MG63 (cell line): ENCODE data around the gene ADAM15. TPM values are rescaled to one million over a fixed set of nuclear protein-coding genes. Genes with fewer than 3 reads are reported as not detected.

Experiments
- DNase-seq: peaks from one replicate; pipeline ENCODE4 v3.0.0-alpha.2; 2020
- H3K27me3 ChIP-seq: fragments of 250-450 bp; sonication (Bioruptor Pico); 2 replicates; pipeline ENCODE4 v1.5.1; 2020; ENCODE audit warnings: mild to moderate bottlenecking, moderate library complexity
- H3K36me3 ChIP-seq: fragments of 250-450 bp; sonication (Bioruptor Pico); 2 replicates; pipeline ENCODE4 v1.5.1; 2020; ENCODE audit warnings: mild to moderate bottlenecking, moderate library complexity
- H3K4me3 ChIP-seq: fragments of 250-450 bp; sonication (Bioruptor Pico); 2 replicates; pipeline ENCODE4 v1.5.1; 2020; ENCODE audit warnings: mild to moderate bottlenecking, moderate library complexity
- H3K9me3 ChIP-seq: fragments of 250-450 bp; sonication (Bioruptor Pico); 2 replicates; pipeline ENCODE4 v1.5.1; 2020; ENCODE audit warnings: mild to moderate bottlenecking, moderate library complexity
- total RNA-seq: library from RNA; depleted of rRNA; stranded (reverse); fragments of >200 nt; shearing (Covaris generic); gene quantifications from 2 replicates; pipeline ENCODE4 v1.2.3, GENCODE V29; 2014; ENCODE audit warnings: low replicate concordance

Gene ADAM15
- total RNA-seq, 1 experiment from 2014 or later, result 285 TPM

DNA sequence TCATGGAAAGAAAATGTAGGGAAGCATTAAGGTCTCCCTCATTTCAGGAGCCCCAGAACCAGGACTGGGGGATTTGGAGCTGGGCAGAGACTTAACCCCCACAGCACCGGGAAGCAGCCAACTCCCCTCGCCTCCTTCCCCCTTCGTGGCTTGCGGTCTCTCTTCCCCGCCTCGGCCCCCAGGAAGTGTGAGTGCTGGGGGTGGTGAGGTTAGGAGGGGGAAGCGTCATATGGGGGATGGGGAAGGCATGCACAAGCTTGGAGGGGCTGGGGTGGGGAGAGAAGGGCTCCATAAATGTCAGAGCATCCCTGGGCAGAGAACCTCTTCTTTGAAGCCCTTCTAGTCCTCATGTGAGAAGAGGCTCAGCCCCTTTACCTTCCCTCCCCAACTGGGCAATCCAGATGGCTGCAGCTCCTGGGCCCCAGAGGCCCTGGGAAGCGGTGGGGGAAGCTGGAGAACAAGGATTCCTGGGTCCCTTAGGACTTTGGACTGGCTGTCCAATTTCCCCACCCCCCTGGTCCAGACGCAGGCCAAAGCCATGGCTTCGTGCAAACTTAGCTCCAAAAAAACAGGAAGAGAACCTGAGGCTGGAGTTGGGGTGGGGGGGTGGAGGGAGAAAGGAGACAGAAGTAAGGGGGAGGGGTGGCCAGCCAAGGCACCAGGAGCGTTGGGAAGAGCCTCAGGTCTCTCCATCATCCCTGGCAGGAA lies 40.8 kb upstream of the ADAM15 start:
- peaks cover 80% of the 10 kb centered on the region for H3K36me3 ChIP-seq
- DNase-seq, result no peak
- no peaks in the 10 kb centered on the region for H3K9me3 ChIP-seq

DNA sequence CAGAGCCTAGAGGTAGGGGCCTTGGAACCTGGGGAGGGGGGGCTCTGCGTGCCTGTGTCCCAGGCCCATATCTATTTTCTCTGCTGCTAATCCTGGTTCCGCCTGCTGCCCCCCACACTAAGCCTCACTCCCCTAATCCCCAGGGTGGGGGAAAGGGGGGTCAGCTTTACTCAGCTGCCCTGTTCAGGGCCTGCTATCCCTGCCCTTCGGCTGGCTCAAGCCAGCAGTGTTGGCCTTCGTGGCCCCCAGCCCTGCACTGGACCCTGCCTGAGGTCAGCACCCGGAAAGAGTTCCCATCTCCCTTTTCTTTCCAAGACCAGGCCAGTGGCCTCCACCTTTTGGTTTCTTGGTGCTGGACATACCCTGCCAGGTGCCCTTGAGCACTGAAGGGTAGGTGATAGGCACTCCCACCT lies 40.1 kb upstream of the ADAM15 start:
- no peaks in the 10 kb centered on the region for H3K9me3 ChIP-seq
- DNase-seq, result no peak
- no peak overlapping the region for H3K4me3 ChIP-seq
- H3K27me3 ChIP-seq, result no peaks in the 10 kb centered on the region
- H3K36me3 ChIP-seq, result peaks cover 83% of the 10 kb centered on the region

More for the DNA sequence above, 40.8 kb upstream of the ADAM15 start:
- no peaks in the 10 kb centered on the region for H3K27me3 ChIP-seq
- no peak overlapping the region for H3K4me3 ChIP-seq

- Histone ChIP-seq H3K9me3 (no peaks in the 10 kb centered on the region), H3K36me3 (peaks cover 83% of the 10 kb centered on the region), H3K27me3 (no peaks in the 10 kb centered on the region), H3K4me3 (no peak overlapping the region)
- no peak for DNase-seq
These were observed 39.6 kb upstream of the ADAM15 start for GRCh38 chr1:155011437-155012025.

DNA sequence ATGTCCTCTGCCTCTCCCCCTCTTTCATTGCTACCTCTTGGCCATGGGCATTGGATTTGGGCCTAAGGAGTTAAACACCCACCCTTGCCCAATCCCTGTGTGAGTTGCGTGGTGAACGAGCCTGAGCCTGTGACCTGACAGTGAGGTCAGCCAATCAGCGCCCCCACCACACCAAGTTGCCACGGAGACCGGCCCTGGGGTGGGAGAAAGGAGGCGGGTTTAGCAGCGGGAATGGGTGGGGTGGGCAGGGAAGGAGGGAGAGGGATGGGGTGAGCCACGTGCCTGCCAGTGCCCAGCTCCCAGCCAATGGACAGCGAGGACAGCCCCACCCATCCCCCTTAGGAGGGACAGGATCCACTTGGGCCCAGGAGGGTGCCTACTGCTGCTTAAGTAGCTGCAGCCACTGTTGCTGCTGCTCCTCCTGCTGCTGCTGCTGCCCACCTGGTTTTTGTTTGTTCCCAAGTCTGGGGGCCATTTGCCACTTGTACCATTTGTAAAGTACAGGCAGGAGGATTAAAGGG lies 39.0 kb upstream of the ADAM15 start:
- peaks cover 82% of the 10 kb centered on the region for H3K36me3 ChIP-seq
- no peaks in the 10 kb centered on the region for H3K27me3 ChIP-seq
- H3K9me3 ChIP-seq, result no peaks in the 10 kb centered on the region
- DNase-seq, result peak; percentile 62
- H3K4me3 ChIP-seq, result no peak overlapping the region

DNA sequence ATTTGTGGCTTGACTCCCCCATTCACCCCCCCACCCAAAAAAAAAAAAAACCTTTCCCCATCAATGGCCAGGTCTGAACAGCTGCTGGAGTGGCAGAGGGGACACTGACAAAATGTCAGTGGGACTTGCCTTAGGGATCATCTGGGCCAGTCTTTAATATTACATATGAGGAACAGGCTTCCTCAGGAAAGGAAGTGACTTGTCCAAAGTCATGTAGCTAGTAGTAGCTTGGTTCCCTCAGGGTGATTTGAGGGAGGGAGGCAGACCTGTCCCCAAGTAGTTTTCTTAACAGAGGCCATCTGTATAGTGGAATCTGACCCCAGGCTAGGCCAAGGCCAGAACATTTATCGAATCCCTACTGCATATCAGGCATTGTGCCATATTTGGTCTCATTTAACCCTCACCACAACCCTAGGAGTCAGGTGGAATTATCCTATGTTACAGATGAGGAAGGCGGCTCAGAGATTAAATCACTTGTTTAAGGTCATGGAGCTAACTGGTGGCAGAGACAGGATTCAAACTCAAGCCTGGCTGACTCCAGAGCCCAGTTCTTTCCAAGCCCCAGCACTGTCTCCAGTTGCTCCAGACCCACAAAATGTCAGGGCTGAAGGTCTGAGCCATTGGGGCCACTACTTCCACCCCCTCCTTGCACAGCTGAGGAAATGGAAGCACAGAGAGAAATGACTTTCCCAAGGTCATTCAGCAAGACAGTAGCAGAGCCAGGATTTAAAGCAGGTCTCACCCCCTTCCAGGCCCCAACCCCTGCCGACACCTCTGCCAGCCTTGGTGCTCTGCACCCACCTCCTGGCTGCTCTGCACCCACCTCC lies 38.1 kb upstream of the ADAM15 start:
- no peaks in the 10 kb centered on the region for H3K27me3 ChIP-seq
- no peak for DNase-seq

DNA sequence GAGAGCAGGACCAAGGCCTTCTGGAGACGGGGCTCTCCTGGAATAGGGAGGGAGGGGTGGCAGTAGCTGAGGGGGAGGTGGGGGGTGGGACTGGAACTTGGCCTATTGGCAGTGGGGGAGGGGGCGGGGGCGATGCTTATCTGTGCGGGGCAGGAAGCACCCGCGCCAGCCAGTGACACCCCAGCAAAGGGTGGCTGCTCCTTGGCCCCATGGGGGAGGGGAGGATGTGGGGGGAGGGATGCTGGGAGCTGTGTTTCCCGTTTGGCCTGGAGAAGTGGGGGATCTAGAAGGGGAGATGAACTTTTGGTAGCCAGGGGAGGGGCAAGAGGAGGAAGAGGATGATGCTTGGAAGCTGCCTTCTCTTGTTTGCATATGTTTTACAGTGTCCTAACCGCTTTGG lies 37.5 kb upstream of the ADAM15 start:
- DNase-seq, result no peak
- Histone ChIP-seq H3K27me3 (no peaks in the 10 kb centered on the region), H3K36me3 (peaks cover 74% of the 10 kb centered on the region), H3K9me3 (no peaks in the 10 kb centered on the region), H3K4me3 (no peak overlapping the region)

More for the DNA sequence above, 38.1 kb upstream of the ADAM15 start:
- Histone ChIP-seq H3K9me3 (no peaks in the 10 kb centered on the region), H3K36me3 (peaks cover 77% of the 10 kb centered on the region), H3K4me3 (no peak overlapping the region)

DNA sequence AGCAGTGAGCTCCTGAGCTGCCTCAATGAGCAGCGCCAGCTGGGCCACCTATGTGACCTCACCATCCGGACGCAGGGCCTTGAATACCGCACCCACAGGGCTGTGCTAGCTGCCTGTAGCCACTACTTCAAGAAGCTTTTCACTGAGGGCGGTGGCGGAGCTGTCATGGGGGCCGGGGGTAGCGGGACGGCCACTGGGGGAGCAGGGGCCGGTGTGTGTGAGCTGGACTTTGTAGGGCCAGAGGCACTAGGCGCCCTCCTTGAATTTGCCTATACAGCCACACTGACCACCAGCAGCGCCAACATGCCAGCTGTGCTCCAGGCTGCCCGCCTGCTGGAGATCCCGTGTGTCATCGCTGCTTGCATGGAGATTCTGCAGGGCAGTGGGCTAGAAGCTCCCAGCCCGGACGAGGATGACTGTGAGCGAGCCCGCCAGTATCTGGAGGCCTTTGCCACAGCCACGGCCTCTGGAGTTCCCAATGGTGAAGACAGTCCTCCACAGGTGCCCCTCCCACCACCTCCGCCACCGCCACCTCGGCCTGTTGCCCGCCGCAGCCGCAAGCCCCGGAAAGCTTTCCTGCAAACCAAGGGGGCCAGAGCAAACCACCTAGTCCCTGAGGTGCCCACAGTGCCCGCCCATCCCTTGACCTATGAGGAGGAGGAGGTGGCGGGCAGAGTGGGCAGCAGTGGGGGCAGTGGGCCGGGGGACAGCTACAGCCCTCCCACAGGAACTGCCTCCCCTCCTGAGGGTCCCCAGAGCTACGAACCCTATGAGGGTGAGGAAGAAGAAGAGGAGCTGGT lies 36.2 kb upstream of the ADAM15 start:
- Histone ChIP-seq H3K27me3 (no peaks in the 10 kb centered on the region), H3K4me3 (no peak overlapping the region), H3K9me3 (no peaks in the 10 kb centered on the region), H3K36me3 (peaks cover 75% of the 10 kb centered on the region)
- DNase-seq, result no peak

- no peak for DNase-seq
- H3K9me3 ChIP-seq, result no peaks in the 10 kb centered on the region
- peaks cover 70% of the 10 kb centered on the region for H3K36me3 ChIP-seq
- no peaks in the 10 kb centered on the region for H3K27me3 ChIP-seq
- H3K4me3 ChIP-seq, result no peak overlapping the region
These were observed 35.4 kb upstream of the ADAM15 start for GRCh38 chr1:155015527-155016230.

DNA sequence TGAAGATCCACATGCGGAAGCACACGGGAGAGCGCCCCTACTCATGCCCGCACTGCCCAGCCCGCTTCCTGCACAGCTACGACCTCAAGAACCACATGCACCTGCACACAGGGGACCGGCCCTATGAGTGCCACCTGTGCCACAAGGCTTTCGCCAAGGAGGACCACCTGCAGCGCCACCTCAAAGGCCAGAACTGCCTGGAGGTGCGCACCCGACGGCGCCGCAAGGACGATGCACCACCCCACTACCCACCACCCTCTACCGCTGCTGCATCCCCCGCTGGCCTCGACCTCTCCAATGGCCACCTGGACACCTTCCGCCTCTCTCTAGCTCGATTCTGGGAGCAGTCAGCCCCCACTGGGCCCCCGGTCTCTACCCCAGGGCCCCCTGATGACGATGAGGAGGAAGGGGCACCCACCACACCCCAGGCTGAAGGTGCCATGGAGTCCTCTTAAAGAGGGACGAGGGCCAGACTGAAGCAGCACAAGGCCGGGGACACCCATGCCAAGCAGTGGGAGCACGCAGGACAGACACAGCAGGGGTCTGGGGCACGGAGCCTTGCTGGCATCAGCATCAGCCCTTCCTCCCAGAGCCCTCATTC lies 34.8 kb upstream of the ADAM15 start:
- H3K27me3 ChIP-seq, result no peaks in the 10 kb centered on the region
- peaks cover 65% of the 10 kb centered on the region for H3K36me3 ChIP-seq
- no peak overlapping the region for H3K4me3 ChIP-seq
- H3K9me3 ChIP-seq, result no peaks in the 10 kb centered on the region
- DNase-seq, result no peak

DNA sequence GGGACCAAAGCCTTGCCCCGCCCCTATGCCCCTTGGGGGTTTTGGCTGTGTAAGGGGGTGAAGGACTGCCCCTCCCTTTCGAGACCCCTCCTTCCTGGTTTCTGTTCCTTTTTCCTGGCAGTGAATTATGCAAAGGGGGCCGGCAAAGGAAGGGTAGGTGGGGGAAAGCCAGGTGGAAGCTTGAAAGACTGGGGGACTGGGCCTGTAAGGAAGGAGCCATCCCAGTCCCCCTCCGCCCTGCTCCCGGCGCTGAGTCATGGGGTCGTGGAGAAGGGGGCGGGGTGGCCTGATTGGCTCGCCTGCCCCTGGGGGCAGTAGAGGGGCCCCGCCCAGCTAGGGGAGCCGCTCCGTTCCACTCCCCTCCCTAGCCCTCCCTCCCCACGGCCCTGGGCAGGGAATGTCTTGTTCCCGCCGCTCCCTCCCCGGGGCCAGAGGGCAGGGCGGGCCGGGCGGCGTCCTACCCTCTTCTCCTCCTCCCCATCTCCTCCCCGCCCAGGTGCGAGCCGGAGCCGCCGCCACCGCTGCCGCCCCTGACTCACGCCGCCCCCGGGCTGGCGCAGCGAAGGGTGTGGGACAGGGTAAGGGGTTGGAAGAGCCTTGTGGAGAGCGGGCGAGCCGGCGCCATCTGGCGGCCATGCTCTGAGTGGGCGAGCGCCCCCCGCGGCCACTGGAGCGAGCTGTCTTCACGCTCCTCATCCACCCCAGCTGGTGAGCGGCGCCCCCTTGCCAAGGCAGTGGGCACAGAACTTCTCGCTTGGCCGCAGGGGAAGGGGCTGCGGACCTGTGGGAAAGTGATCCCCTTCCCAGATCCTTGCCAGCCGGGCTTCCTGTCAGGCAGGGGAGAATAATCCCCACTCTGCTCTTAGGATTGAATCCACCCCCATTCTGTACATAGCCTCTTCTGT lies 33.8 kb upstream of the ADAM15 start:
- H3K27me3 ChIP-seq, result no peaks in the 10 kb centered on the region
- peak overlapping the region; percentile 1 for H3K4me3 ChIP-seq
- peaks cover 60% of the 10 kb centered on the region for H3K36me3 ChIP-seq
- no peaks in the 10 kb centered on the region for H3K9me3 ChIP-seq
- DNase-seq, result peak; percentile 99

DNA sequence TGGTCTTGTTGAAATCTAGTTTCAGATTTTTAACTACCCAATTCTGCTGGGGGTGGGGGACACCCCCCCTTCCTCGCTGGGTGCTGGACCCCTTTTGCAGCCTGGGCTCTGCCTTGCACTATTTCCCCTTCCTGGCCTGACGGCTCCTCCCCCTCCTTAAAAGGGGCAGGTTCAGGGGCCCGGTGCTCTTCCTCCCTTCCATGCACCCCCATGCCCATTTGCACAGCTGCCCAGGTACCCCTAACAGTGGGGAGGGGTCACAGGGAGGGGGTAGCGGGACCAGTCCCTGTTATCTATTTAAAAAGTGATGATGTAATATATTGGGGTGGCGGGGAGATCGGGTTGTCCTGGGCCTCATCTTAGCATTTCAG lies 33.2 kb upstream of the ADAM15 start:
- H3K27me3 ChIP-seq, result no peaks in the 10 kb centered on the region
- H3K9me3 ChIP-seq, result no peaks in the 10 kb centered on the region
- peaks cover 55% of the 10 kb centered on the region for H3K36me3 ChIP-seq
- no peak overlapping the region for H3K4me3 ChIP-seq
- no peak for DNase-seq

- H3K27me3 ChIP-seq, result no peaks in the 10 kb centered on the region
- peaks cover 50% of the 10 kb centered on the region for H3K36me3 ChIP-seq
- H3K9me3 ChIP-seq, result no peaks in the 10 kb centered on the region
- DNase-seq, result no peak
- no peak overlapping the region for H3K4me3 ChIP-seq
These were observed 32.3 kb upstream of the ADAM15 start for GRCh38 chr1:155018617-155019348.

DNA sequence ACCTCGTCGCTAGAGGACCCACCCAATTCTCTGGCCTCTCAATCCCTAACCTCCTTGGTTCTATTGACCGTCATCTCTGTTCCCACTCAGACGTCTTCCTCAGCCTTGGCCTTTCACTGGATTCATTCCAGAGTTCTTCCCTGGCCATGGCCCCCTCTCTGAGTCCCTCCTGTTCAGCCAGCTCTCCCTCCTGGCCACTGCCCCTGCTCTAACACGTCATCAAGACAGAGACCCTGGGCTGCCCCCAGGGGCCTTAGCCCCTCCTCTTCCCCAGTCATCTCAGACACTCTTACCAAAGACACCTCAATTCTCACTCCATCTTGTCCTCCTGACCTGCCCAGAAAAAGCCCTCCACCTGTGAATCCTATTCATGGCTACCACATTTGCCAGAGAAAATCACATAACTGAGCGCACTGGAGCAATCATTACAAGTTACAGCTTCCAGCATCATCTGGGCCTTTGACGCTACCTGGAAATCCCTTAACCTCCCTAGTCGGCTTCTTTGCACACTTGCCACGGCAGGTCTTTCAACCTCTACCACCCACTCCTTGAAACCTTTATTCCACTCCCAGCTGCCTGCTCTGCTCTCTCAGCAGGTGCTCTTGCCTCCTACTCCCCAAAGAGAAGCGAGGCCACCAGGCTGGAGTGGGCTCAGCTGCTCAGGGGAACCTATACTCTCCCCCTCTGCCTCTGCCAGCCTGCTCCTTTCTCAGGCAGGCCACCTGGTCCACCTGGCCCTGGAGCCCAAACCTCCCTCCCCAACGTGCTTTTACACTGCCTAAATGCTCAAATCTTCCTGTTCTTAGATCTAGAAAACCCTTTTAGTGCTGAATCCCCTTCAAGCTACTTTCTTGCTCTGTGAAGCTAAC lies 31.5 kb upstream of the ADAM15 start:
- Histone ChIP-seq H3K4me3 (no peak overlapping the region), H3K36me3 (peaks cover 42% of the 10 kb centered on the region), H3K9me3 (no peaks in the 10 kb centered on the region), H3K27me3 (no peaks in the 10 kb centered on the region)
- no peak for DNase-seq
